Lower leg skin (tissue), 4 donors: ENCODE results near the gene RUNX1. TPM values are rescaled to one million over a fixed set of nuclear protein-coding genes. Genes with fewer than 3 reads are reported as not detected.
A peak's percentile ranks its signal among the peaks of the same experiment; 100 is the strongest.

ENCODE experiments used
- DNase-seq, 2 donors: peaks; one replicate each; pipeline ENCODE4 v3.0.0-alpha.2; 2019; ENCODE audit warnings: low spot score in 2 of 2
- H3K4me3 ChIP-seq: fragments of 200-600 bp; sonication (generic); 2 replicates; pipeline ENCODE4 v1.5.1; 2017; ENCODE audit warnings: mild to moderate bottlenecking, low read depth; ENCODE audit not compliant: poor library complexity, severe bottlenecking
- CTCF ChIP-seq, 3 donors: fragments of 450-650 bp; IDR thresholded peaks; one replicate each; pipeline ENCODE4 v1.5.1; 2016; ENCODE audit warnings: antibody characterized with exemption in 3 of 3, mild to moderate bottlenecking in 3 of 3, moderate library complexity in 2 of 3
- POLR2A ChIP-seq, 2 donors: fragments of 450-650 bp; IDR thresholded peaks; one replicate each; pipeline ENCODE4 v1.6.1; 2016 to 2017; ENCODE audit warnings: antibody characterized with exemption in 2 of 2, mild to moderate bottlenecking in 1 of 2, moderate library complexity in 1 of 2
- WGBS, 2 donors: methylation state at CpG; one replicate each; pipeline ENCODE4 v1.1.5; 2018; 5-methylcytosine and 5-hydroxymethylcytosine counted together
- intact Hi-C: fragments of 100-400 bp; cut with DNase I; formaldehyde crosslinking; loops from one replicate; pipeline ENCODE4 v1.15.0; 2023; ENCODE audit warnings: low total_unique reads
- total RNA-seq, 4 donors: library from RNA; depleted of rRNA; stranded (reverse); fragments of >200 nt; gene quantifications; one replicate each; pipeline ENCODE4 v1.1.0, GENCODE V29; 2016

RUNX1 gene
- total RNA-seq, 4 donors from 2014 or later: 7.3 to 29.1 (median 18.1) TPM

- no peak overlapping the region for H3K4me3 ChIP-seq
- intact Hi-C loops: no loop called here
- peak in 1 of 2 donors; percentile 64 for DNase-seq
- no peak for TF ChIP-seq CTCF (IDR thresholded peaks at IDR 0.05)
- no peak for TF ChIP-seq POLR2A (IDR thresholded peaks at IDR 0.05)
- WGBS, 2 donors: 89 to 94% methylated on average over 9 of the region's 9 CpGs
Measured at GRCh38 chr21:34743285-34743684, 305.8 kb downstream of the RUNX1 start.

- intact Hi-C loops: no loop called here
- TF ChIP-seq CTCF (IDR thresholded peaks at IDR 0.05) (no peak), POLR2A (IDR thresholded peaks at IDR 0.05) (no peak)
Measured at GRCh38 chr21:34740198-34740597, 308.9 kb downstream of the RUNX1 start.

More at GRCh38 chr21:34740198-34740597, 308.9 kb downstream of the RUNX1 start:
- no peak for DNase-seq
- WGBS, 2 donors: 86 to 95% methylated on average over 1 of the region's 1 CpG
- no peak overlapping the region for H3K4me3 ChIP-seq
